HG02884 (cell line): ENCODE results near the gene GDF7.

Experiments used
- ATAC-seq: cut with Tn5 transposase; IDR thresholded peaks from one replicate; pipeline ENCODE4 v1.9.1; 2021; ENCODE audit warnings: mild to moderate bottlenecking, moderate library complexity; ENCODE audit not compliant: unreplicated experiment

Gene GDF7

GRCh38 chr2:20627712-20628380 lies 39.1 kb upstream of the GDF7 start:
- no peak for ATAC-seq

- no peak for ATAC-seq
These were observed 37.8 kb upstream of the GDF7 start for GRCh38 chr2:20629181-20629580.

- ATAC-seq = no peak
These were observed 37.3 kb upstream of the GDF7 start for GRCh38 chr2:20629581-20630171.

GRCh38 chr2:20630967-20631366 lies 36.0 kb upstream of the GDF7 start:
- no peak for ATAC-seq

GRCh38 chr2:20631617-20632307 lies 35.2 kb upstream of the GDF7 start:
- no peak for ATAC-seq

GRCh38 chr2:20632446-20632990 lies 34.4 kb upstream of the GDF7 start:
- ATAC-seq = no peak

GRCh38 chr2:20633001-20633400 lies 33.9 kb upstream of the GDF7 start:
- ATAC-seq = no peak

- ATAC-seq = no peak
These were observed 33.0 kb upstream of the GDF7 start for GRCh38 chr2:20633794-20634506.

- ATAC-seq = no peak
These were observed 32.3 kb upstream of the GDF7 start for GRCh38 chr2:20634507-20635112.

GRCh38 chr2:20635113-20635510 lies 31.8 kb upstream of the GDF7 start:
- no peak for ATAC-seq

GRCh38 chr2:20635675-20636584 lies 31.0 kb upstream of the GDF7 start:
- peak; percentile 75 for ATAC-seq

- ATAC-seq = no peak
These were observed 29.8 kb upstream of the GDF7 start for GRCh38 chr2:20637147-20637546.

- no peak for ATAC-seq
These were observed 28.9 kb upstream of the GDF7 start for GRCh38 chr2:20638014-20638413.

- no peak for ATAC-seq
These were observed 28.1 kb upstream of the GDF7 start for GRCh38 chr2:20638646-20639430.

- ATAC-seq = no peak
These were observed 26.4 kb upstream of the GDF7 start for GRCh38 chr2:20640411-20641122.

- no peak for ATAC-seq
These were observed 25.6 kb upstream of the GDF7 start for GRCh38 chr2:20641123-20641985.
